ENCODE measurements around the gene SCGN. TPM values are rescaled to one million over a fixed set of nuclear protein-coding genes. Genes with fewer than 3 reads are reported as not detected.
A peak's percentile ranks its signal among the peaks of the same experiment; 100 is the strongest.

SCGN gene
- total and polyA plus RNA-seq, 2 of the 4 experiments (the other 2 are of a cell fraction): not detected

- no peak overlapping the region for H3K4ac ChIP-seq (ENCODE audit: low read depth, low read length)
- no peak overlapping the region for H2BK120ac ChIP-seq (ENCODE audit: low read depth, low read length)
- 0 out of 2 replicates have a peak, but pooled peaks cover 2% of the 10 kb centered on the region for H3K9me1 ChIP-seq (ENCODE audit: insufficient read depth, low read length)
- no peak overlapping the region for H3K14ac ChIP-seq (replicated peaks; ENCODE audit: low read depth, low read length)
- H3K4me2 ChIP-seq (ENCODE audit: low read depth, low read length): no peak overlapping the region
- no peak overlapping the region for H4K8ac ChIP-seq (ENCODE audit: low read depth in 2 of 2, low read length in 2 of 2)
- no peaks in the 10 kb centered on the region for H3K9me3 ChIP-seq (ENCODE audit: control insufficient read depth, insufficient read depth, low read length)
- H4K20me1 ChIP-seq (ENCODE audit: insufficient read depth, low read length): no peaks in the 10 kb centered on the region
- no peak overlapping the region for H3K18ac ChIP-seq (ENCODE audit: low read depth, low read length)
- DNase-seq (no peak), ATAC-seq (ENCODE audit: low read depth) (no peak)
- no peak overlapping the region for H2BK15ac ChIP-seq (ENCODE audit: low read depth, low read length)
- H3K56ac ChIP-seq (ENCODE audit: extremely low read depth, insufficient read depth, low read length): no peak overlapping the region
- H3K27me3 ChIP-seq (ENCODE audit: control insufficient read depth, insufficient read depth, low read length): no peaks in the 10 kb centered on the region
- H2BK5ac ChIP-seq (ENCODE audit: low read depth, low read length, poor library complexity, severe bottlenecking): no peak overlapping the region
- no peaks in the 10 kb centered on the region for H3K36me3 ChIP-seq (ENCODE audit: control insufficient read depth, insufficient read depth, low read length)
- H2AFZ ChIP-seq (replicated peaks; ENCODE audit: low read length, poor library complexity): no peak overlapping the region
- in situ Hi-C loops (cut with MboI; ENCODE audit: low sequenced_read_pairs): loop anchor here (25.0 kb wide), 1 partner anchor 1026 kb away; no protein-coding TSS in a partner anchor
- H3K23ac ChIP-seq (ENCODE audit: low read depth, low read length): no peak overlapping the region
- H3K79me1 ChIP-seq (ENCODE audit: low read depth in 1 of 2, low read length in 2 of 2): no peaks in the 10 kb centered on the region
- no peaks in the 10 kb centered on the region for H3K4me1 ChIP-seq (ENCODE audit: control insufficient read depth, insufficient read depth, low read length)
- H3K27ac ChIP-seq (ENCODE audit: insufficient read depth, low read length): no peak overlapping the region
- TF ChIP-seq RAD21 (IDR thresholded peaks at IDR 0.05; ENCODE audit: low read length) (no peak), MAFK (IDR thresholded peaks at IDR 0.05; ENCODE audit: low read depth, low read length) (peak; percentile 85)
- H2BK20ac ChIP-seq (ENCODE audit: low read depth, low read length): no peak overlapping the region
- dilution Hi-C loops (cut with HindIII; ENCODE audit: low sequenced_read_pairs, unreplicated experiment): no loop called here
- H3K4me3 ChIP-seq (ENCODE audit: insufficient read depth, low read depth, low read length): no peak overlapping the region
- H2AK5ac ChIP-seq (ENCODE audit: low read depth, low read length): no peak overlapping the region
- intact Hi-C loops (cut with micrococcal nuclease): no loop called here
- H4K91ac ChIP-seq (ENCODE audit: insufficient read depth, low read depth, low read length): no peak overlapping the region
- H3K9ac ChIP-seq (ENCODE audit: low read depth, low read length): no peak overlapping the region
- POLR2A ChIA-PET (ENCODE audit: unreplicated experiment): no interaction called here
- H2AK9ac ChIP-seq (replicated peaks; ENCODE audit: low read depth, low read length, poor library complexity): no peak overlapping the region
- H4K5ac ChIP-seq (ENCODE audit: low read depth, low read length): no peak overlapping the region
- CTCF ChIA-PET: no interaction called here
- no CpG with 5 or more reads among the region's 1 CpG for WGBS, 2 experiments (ENCODE audit: extremely low coverage in 2 of 2, insufficient read length in 1 of 2)
- BruUV-seq (replicated peaks): no TSS peak
Observed at GRCh38 chr6:25613415-25613814, 38.6 kb upstream of the SCGN start.
